Naive B cell (primary cell): ENCODE data around the gene FAM50A. TPM values are rescaled to one million over a fixed set of nuclear protein-coding genes. Genes with fewer than 3 reads are reported as not detected.
"Not testable (repeated sequence)": the region's sequence is repeated elsewhere in the genome, so short reads cannot be mapped to it uniquely, and the experiment has no call there.

ENCODE experiments used
- ATAC-seq, 2 donors: fragments of 150-1000 bp; cut with Tn5 transposase; 2 replicates each; pipeline ENCODE4 v1.10.0; 2021; ENCODE audit warnings: low read depth in 2 of 2, mild to moderate bottlenecking in 2 of 2, moderate library complexity in 2 of 2
- DNase-seq: peaks from one replicate; pipeline ENCODE4 v3.0.0; 2022
- H3K27ac Mint-ChIP-seq, 6 donors: one replicate each; pipeline ENCODE4 v1.8.0; 2020 to 2022; ENCODE audit warnings: mild to moderate bottlenecking in 6 of 6, mixed read lengths in 6 of 6, moderate library complexity in 5 of 6, inconsistent platforms in 2 of 6
- H3K27me3 Mint-ChIP-seq, 3 donors: one replicate each; pipeline ENCODE4 v1.8.0; 2021 to 2022; ENCODE audit warnings: mixed read lengths in 3 of 3, mild to moderate bottlenecking in 1 of 3
- H3K36me3 Mint-ChIP-seq, 2 donors: one replicate each; pipeline ENCODE4 v1.8.0; 2020 to 2022; ENCODE audit warnings: mixed read lengths in 2 of 2, inconsistent platforms in 1 of 2, mild to moderate bottlenecking in 1 of 2
- H3K4me1 Mint-ChIP-seq, 3 donors: one replicate each; pipeline ENCODE4 v1.8.0; 2020 to 2022; ENCODE audit warnings: mixed read lengths in 3 of 3, inconsistent platforms in 1 of 3, mild to moderate bottlenecking in 1 of 3, moderate library complexity in 1 of 3
- H3K4me3 Mint-ChIP-seq, 8 donors: one replicate each; pipeline ENCODE4 v1.8.0; 2020 to 2022; ENCODE audit warnings: mild to moderate bottlenecking in 8 of 8, mixed read lengths in 8 of 8, moderate library complexity in 8 of 8, inconsistent platforms in 2 of 8
- H3K9me3 Mint-ChIP-seq, 7 donors: one replicate each; pipeline ENCODE4 v1.8.0; 2020 to 2022; ENCODE audit warnings: mixed read lengths in 7 of 7, mild to moderate bottlenecking in 5 of 7, inconsistent platforms in 2 of 7, moderate library complexity in 1 of 7
- polyA plus RNA-seq, 6 donors: library from polyadenylated mRNA; unstranded; fragments of 300-500 nt; fragmentation: Illumina TruSeq; gene quantifications; one replicate each; pipeline ENCODE4 v1.2.3, GENCODE V29; 2021; ENCODE audit warnings: low read depth in 6 of 6

FAM50A gene
- polyA plus RNA-seq, 6 donors from 2014 or later: 23.8 to 35.2 (median 28.2) TPM

GRCh38 chrX:154487518-154488290 lies 43.8 kb downstream of the FAM50A start:
- H3K4me1 Mint-ChIP-seq: peaks cover 21 to 33% (median 22%) of the 10 kb centered on the region in 3 donors
- no peaks in the 10 kb centered on the region for H3K27me3 Mint-ChIP-seq
- peak overlapping the region; percentile 48 to 91 (median 80) for H3K4me3 Mint-ChIP-seq
- peaks cover 0 to 3% (median 0%) of the 10 kb centered on the region in 7 donors for H3K9me3 Mint-ChIP-seq
- no peaks in the 10 kb centered on the region for H3K36me3 Mint-ChIP-seq
- no peak for ATAC-seq
- DNase-seq: no peak
- peak overlapping the region in 3 of 6 donors; percentile 20 to 90 (median 62) for H3K27ac Mint-ChIP-seq

DNA sequence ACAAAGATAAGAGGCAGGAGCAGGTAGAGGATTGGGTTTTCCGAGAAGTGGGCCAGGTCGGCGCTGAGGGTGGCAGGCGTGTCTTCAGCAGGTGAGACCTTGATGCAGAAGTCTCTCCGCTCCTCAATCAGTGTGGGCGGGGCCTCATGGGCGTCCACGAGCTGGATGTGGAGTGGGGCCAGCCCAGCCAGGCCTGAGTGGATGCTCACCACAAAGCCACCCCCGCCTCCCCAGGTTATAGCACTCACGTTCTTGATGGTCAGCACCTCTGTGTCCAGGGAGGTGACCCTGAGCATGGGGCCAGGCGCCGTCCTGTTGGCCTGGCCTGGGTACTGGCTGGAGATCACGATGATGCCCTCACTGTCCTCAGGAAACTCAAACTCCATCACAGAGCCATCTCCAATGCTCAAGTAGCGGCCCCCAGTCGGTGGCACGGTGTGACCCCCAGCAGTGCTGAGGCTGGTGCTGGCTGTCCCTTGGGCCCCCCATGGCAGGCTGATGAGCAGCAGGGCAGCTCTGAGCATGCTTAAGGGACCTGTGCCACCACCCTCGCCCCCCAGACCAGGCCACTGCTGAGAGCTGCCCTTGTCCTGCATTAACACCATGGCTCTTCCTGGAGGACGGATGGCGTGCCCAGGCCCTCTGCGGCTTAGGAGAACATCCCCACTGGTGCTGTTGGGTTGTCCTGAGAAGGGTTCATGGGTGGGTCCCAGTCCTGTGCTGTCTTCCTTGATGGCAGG lies 44.6 kb downstream of the FAM50A start:
- ATAC-seq: no peak
- no peak for DNase-seq
- peaks cover 18 to 31% (median 21%) of the 10 kb centered on the region in 3 donors for H3K4me1 Mint-ChIP-seq
- peak overlapping the region in 2 of 6 donors; percentile 19 to 20 for H3K27ac Mint-ChIP-seq
- peaks cover 0 to 3% (median 0%) of the 10 kb centered on the region in 7 donors for H3K9me3 Mint-ChIP-seq
- no peaks in the 10 kb centered on the region for H3K36me3 Mint-ChIP-seq
- no peaks in the 10 kb centered on the region for H3K27me3 Mint-ChIP-seq
- peak overlapping the region; percentile 47 to 93 (median 86) for H3K4me3 Mint-ChIP-seq

DNA sequence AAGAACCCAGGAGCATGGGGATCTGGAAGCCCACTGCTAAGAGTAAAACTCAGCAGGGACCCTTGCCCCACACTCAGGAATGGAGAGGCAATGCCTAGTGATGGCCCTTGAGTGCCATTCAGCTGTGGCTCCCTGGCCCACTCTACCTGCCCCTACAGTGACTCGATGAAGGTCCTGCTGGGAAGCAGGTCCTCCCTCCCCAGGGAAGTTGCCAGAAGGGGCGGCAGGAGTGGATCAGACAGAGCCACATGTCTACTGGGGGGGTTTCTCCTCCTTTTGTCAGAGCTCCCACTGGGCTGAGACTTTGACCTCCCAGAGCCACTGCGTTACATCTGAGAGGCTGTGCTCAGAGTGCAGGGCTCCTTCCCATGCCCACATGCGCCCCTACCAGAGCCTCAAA lies 45.2 kb downstream of the FAM50A start:
- Mint-ChIP-seq H3K27me3 (no peaks in the 10 kb centered on the region), H3K4me1 (peaks cover 18 to 31% (median 21%) of the 10 kb centered on the region in 3 donors), H3K27ac (peak overlapping the region in 3 of 6 donors; percentile 32 to 84 (median 69)), H3K9me3 (peaks cover 0 to 3% (median 0%) of the 10 kb centered on the region in 7 donors), H3K36me3 (no peaks in the 10 kb centered on the region), H3K4me3 (peak overlapping the region; percentile 35 to 94 (median 87))
- ATAC-seq (no peak), DNase-seq (no peak)

GRCh38 chrX:154490021-154490413 lies 46.1 kb downstream of the FAM50A start:
- peaks cover 18 to 31% (median 21%) of the 10 kb centered on the region in 3 donors for H3K4me1 Mint-ChIP-seq

DNA sequence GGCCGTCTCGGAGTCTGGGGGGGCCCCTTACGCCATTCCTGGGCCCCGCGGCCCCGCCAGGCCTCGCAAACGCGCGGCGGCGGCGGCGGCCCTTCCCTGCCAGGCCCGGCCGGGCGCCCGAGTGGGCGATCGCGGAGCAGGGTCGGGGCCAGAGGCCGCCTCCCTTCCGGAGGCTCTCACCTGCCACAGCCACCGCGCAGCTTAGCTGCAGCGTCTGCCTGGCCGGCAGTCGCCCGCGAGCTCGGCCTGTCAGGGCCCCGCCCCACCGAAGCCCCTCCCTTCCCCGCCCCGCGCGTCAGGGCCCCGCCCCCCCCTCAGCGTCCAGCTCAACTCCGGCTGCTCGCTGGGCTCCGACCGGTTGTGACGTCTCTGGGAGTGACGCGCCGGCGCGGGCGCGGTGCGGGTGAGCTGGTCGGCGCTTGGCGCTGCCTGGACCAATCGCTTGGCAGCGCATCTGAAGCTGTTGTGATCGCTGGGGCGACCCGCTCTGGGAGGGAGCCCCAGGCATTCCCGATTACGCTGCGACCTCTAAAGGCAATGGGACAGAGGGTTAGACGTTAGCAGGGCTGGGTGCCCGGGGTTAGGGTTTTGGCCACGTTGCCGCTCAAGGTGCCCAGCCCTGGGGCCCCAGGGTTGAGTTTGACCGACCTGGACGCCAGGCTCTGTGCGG lies 46.6 kb downstream of the FAM50A start, which contains the start of gene SLC10A3:
Gene SLC10A3, minus strand, starts transcription at position 216 of the 670 bp plus-strand sequence. CDS start 1,689 bp downstream, outside the sequence.
- peak within 1 kb of the TSS; percentile 83 to 94 (median 92) for H3K4me3 Mint-ChIP-seq
- no peaks in the 10 kb centered on the region for H3K36me3 Mint-ChIP-seq
- peak within 1 kb of the TSS; percentile 84 to 97 (median 95) for H3K27ac Mint-ChIP-seq
- peak; percentile 84 for DNase-seq
- ATAC-seq: peak; percentile 84 to 86
- H3K27me3 Mint-ChIP-seq: no peaks in the 10 kb centered on the region
- H3K4me1 Mint-ChIP-seq: peaks cover 18 to 29% (median 21%) of the 10 kb centered on the region in 3 donors
- H3K9me3 Mint-ChIP-seq: peaks cover 0 to 3% (median 0%) of the 10 kb centered on the region in 7 donors

More at GRCh38 chrX:154490021-154490413, 46.1 kb downstream of the FAM50A start:
- Mint-ChIP-seq H3K27me3 (no peaks in the 10 kb centered on the region), H3K36me3 (no peaks in the 10 kb centered on the region), H3K4me3 (peak overlapping the region; percentile 83 to 94 (median 90)), H3K9me3 (peaks cover 0 to 3% (median 0%) of the 10 kb centered on the region in 7 donors), H3K27ac (peak overlapping the region in 5 of 6 donors; percentile 63 to 95 (median 84))
- DNase-seq: no peak
- ATAC-seq: peak in 1 of 2 donors; percentile 4

GRCh38 chrX:154494715-154495114 lies 50.8 kb downstream of the FAM50A start:
- peak overlapping the region in 2 of 6 donors; percentile 59 to 88 for H3K27ac Mint-ChIP-seq
- H3K4me1 Mint-ChIP-seq: peaks cover 7 to 9% (median 9%) of the 10 kb centered on the region in 3 donors
- H3K9me3 Mint-ChIP-seq: peaks cover 0 to 3% (median 0%) of the 10 kb centered on the region in 7 donors
- H3K27me3 Mint-ChIP-seq: no peaks in the 10 kb centered on the region
- DNase-seq: no peak
- H3K36me3 Mint-ChIP-seq: no peaks in the 10 kb centered on the region
- no peak for ATAC-seq
- no peak overlapping the region for H3K4me3 Mint-ChIP-seq

DNA sequence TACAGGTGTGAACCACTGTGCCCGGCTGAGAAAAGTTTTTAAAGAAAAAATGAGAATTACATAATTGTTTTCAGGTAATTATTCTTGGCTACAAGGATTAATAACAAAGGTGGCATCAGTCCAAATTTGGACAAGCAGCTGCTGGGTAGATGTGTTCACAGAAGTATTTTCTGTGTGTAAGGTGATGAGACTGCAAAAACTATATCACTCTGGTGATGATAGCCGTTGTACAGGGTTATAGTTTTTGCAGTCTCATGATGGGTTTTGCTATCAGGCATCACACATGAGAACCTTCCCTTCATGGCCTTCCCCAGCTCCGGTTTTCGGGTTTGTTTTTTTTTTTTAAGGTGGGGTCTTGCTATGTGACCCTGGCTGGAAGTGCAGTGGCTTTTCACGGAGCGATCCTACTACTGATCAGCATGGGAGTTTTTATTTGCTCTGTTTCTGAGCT lies 51.6 kb downstream of the FAM50A start:
- no peaks in the 10 kb centered on the region for H3K36me3 Mint-ChIP-seq
- H3K27ac Mint-ChIP-seq: no peak overlapping the region
- H3K9me3 Mint-ChIP-seq: peaks cover 0 to 3% (median 0%) of the 10 kb centered on the region in 7 donors
- no peak for ATAC-seq
- no peak overlapping the region for H3K4me3 Mint-ChIP-seq
- no peak for DNase-seq
- peaks cover 4 to 8% (median 7%) of the 10 kb centered on the region in 3 donors for H3K4me1 Mint-ChIP-seq
- no peaks in the 10 kb centered on the region for H3K27me3 Mint-ChIP-seq

- H3K4me1 Mint-ChIP-seq, ATAC-seq, H3K27ac Mint-ChIP-seq, H3K9me3 Mint-ChIP-seq, H3K36me3 Mint-ChIP-seq, DNase-seq, H3K27me3 Mint-ChIP-seq: not testable (repeated sequence)
- peak overlapping the region in 1 of 8 donors; percentile 29 for H3K4me3 Mint-ChIP-seq
Measured at GRCh38 chrX:154496591-154497137, 52.7 kb downstream of the FAM50A start.

Other genes starting within 250 kb of the FAM50A start
- gene OPN1MW2, start 224.4 kb upstream of the FAM50A start, polyA plus RNA-seq: not detected
- gene OPN1MW3, start 186.6 kb upstream of the FAM50A start, polyA plus RNA-seq: under 1 TPM in 1 of 6 donors, not detected in 5; 0.13 TPM
- gene TEX28, start 149.0 kb upstream of the FAM50A start, polyA plus RNA-seq: not detected
- gene TKTL1, start 148.3 kb upstream of the FAM50A start, polyA plus RNA-seq: under 1 TPM in 5 of 6 donors, not detected in 1; 0.27 to 0.57 (median 0.38) TPM
- gene FLNA, start 69.5 kb upstream of the FAM50A start, polyA plus RNA-seq: 100 to 1,000 TPM in 2 of 6 donors, 10 to 100 TPM in 4; 39.6 to 269 (median 78.3) TPM
- gene EMD, start 64.8 kb upstream of the FAM50A start, polyA plus RNA-seq: 10 to 100 TPM; 25.0 to 29.6 (median 27.2) TPM
- 1,000 to 10,000 TPM; 3,636 to 5,147 (median 4,635) TPM for gene RPL10, start 45.8 kb upstream of the FAM50A start, polyA plus RNA-seq
- 10 to 100 TPM in 5 of 6 donors, 1 to 10 TPM in 1; 9.5 to 23.1 (median 14.3) TPM for gene DNASE1L1, start 34.9 kb upstream of the FAM50A start, polyA plus RNA-seq
- 10 to 100 TPM; 31.6 to 50.2 (median 36.6) TPM for gene TAFAZZIN, start 32.6 kb upstream of the FAM50A start, polyA plus RNA-seq
- gene ATP6AP1, start 15.5 kb upstream of the FAM50A start, polyA plus RNA-seq: 100 to 1,000 TPM in 1 of 6 donors, 10 to 100 TPM in 5; 81.8 to 173 (median 88.7) TPM
- gene GDI1, start 7.0 kb upstream of the FAM50A start, polyA plus RNA-seq: 10 to 100 TPM; 28.4 to 44.3 (median 35.5) TPM
- 1 to 10 TPM in 3 of 6 donors, under 1 TPM in 3; 0.68 to 1.6 (median 0.99) TPM for gene PLXNA3, start 14.1 kb downstream of the FAM50A start, polyA plus RNA-seq
- 10 to 100 TPM; 36.4 to 47.6 (median 40.9) TPM for gene LAGE3, start 35.1 kb downstream of the FAM50A start, polyA plus RNA-seq
- gene UBL4A, start 42.5 kb downstream of the FAM50A start, polyA plus RNA-seq: 10 to 100 TPM; 18.7 to 39.4 (median 33.0) TPM
- gene SLC10A3, start 46.5 kb downstream of the FAM50A start, polyA plus RNA-seq: 10 to 100 TPM; 33.5 to 65.1 (median 38.0) TPM
- 10 to 100 TPM; 13.4 to 24.1 (median 16.7) TPM for gene FAM3A, start 72.1 kb downstream of the FAM50A start, polyA plus RNA-seq
- 1 to 10 TPM; 3.3 to 6.1 (median 4.4) TPM for gene G6PD, start 102.7 kb downstream of the FAM50A start, polyA plus RNA-seq
- 10 to 100 TPM; 18.3 to 34.0 (median 26.5) TPM for gene IKBKG, start 103.5 kb downstream of the FAM50A start, polyA plus RNA-seq
- gene CTAG1A, start 141.0 kb downstream of the FAM50A start, polyA plus RNA-seq: not detected
- gene CTAG1B, start 175.1 kb downstream of the FAM50A start, polyA plus RNA-seq: not detected
- not detected for gene CTAG2, start 209.4 kb downstream of the FAM50A start, polyA plus RNA-seq